ENCODE measurements around the gene EPB41L4B. TPM values are rescaled to one million over a fixed set of nuclear protein-coding genes. Genes with fewer than 3 reads are reported as not detected.
A peak's percentile ranks its signal among the peaks of the same experiment; 100 is the strongest.

Gene EPB41L4B
- total RNA-seq, 1 donor from 2014 or later = 6.8 TPM

DNA sequence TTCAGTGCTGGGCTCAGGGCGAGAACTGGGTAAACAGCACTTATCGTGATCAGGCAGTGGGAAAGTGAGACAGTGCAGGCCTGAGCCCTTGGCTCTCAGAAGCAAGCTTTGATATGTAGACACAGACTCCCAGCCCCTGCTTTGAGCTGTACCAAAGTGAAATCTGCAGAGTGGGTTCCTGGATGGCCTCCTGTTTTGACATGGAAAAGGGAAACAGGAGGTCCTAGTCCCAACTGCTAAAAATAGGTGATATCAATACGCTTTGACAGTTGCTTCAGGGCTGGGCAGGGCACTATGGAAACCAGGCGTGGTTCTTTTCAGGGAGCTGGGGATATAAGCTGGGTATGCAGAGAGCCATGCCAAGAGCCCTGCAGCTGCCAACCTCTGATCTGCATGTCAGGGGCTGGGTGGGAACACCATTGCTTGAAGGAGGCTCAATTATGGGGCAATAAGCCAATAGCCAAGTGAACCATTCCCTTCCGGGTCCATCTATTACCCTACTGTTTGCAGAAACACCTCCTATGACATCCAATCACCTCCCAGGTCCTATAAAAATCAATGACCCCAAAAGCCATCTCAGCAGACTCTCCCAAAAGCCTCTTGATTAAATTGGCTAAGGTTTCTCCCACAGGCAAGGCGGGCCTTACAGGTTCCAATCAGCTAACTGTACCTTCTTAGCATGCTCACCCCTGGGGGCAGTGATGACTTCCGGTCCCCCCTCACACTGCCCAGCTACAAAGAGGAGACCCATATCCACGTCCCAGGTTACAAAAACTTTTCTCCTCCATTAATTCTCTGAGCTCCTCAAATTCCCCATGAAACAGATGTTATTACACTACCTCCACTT, 45.8 kb downstream of the EPB41L4B start:
- Histone ChIP-seq H3K27me3 (ENCODE audit: control insufficient read depth in 3 of 3, insufficient read depth in 3 of 3, low read length in 3 of 3) (no peaks in the 10 kb centered on the region), H3K36me3 (ENCODE audit: control insufficient read depth in 3 of 3, insufficient read depth in 3 of 3, low read length in 3 of 3) (no peaks in the 10 kb centered on the region), H3K4me1 (ENCODE audit: control insufficient read depth in 3 of 3, insufficient read depth in 3 of 3, low read length in 3 of 3) (peaks cover 24 to 66% (median 34%) of the 10 kb centered on the region in 3 donors), H3K9me3 (ENCODE audit: control insufficient read depth in 3 of 3, low read length in 3 of 3) (no peaks in the 10 kb centered on the region), H3K9ac (ENCODE audit: low read depth in 1 of 3, low read length in 3 of 3) (no peak overlapping the region), H3K27ac (ENCODE audit: low read depth, low read length) (peak overlapping the region; percentile 69), H3K4me3 (ENCODE audit: low read length in 3 of 3) (peak overlapping the region in 1 of 3 donors; percentile 33)

DNA sequence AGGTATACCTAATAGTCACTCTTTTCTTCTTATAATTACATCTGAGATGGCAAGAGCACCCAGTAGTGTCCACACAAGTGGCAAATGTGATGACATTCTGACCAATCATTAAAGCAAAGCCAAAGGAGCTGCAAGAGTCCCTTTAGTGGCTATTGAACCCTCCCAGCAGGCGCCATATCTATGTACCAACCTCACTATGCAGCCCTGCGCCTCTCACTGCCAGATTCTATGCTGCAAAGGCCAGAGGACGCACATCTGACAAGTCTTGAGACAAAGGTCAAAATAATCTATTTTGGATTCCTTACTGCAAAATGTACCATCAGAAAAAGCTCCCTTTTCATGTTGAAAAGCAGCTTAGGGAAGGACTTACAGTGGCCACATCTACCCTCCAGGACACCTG, 47.0 kb downstream of the EPB41L4B start:
- Histone ChIP-seq H3K4me1 (ENCODE audit: control insufficient read depth in 3 of 3, insufficient read depth in 3 of 3, low read length in 3 of 3) (peaks cover 24 to 64% (median 34%) of the 10 kb centered on the region in 3 donors), H3K4me3 (ENCODE audit: low read length in 3 of 3) (peak overlapping the region in 1 of 3 donors; percentile 4), H3K9me3 (ENCODE audit: control insufficient read depth in 3 of 3, low read length in 3 of 3) (no peaks in the 10 kb centered on the region), H3K27me3 (ENCODE audit: control insufficient read depth in 3 of 3, insufficient read depth in 3 of 3, low read length in 3 of 3) (no peaks in the 10 kb centered on the region), H3K9ac (ENCODE audit: low read depth in 1 of 3, low read length in 3 of 3) (no peak overlapping the region), H3K27ac (ENCODE audit: low read depth, low read length) (peak overlapping the region; percentile 69), H3K36me3 (ENCODE audit: control insufficient read depth in 3 of 3, insufficient read depth in 3 of 3, low read length in 3 of 3) (no peaks in the 10 kb centered on the region)

DNA sequence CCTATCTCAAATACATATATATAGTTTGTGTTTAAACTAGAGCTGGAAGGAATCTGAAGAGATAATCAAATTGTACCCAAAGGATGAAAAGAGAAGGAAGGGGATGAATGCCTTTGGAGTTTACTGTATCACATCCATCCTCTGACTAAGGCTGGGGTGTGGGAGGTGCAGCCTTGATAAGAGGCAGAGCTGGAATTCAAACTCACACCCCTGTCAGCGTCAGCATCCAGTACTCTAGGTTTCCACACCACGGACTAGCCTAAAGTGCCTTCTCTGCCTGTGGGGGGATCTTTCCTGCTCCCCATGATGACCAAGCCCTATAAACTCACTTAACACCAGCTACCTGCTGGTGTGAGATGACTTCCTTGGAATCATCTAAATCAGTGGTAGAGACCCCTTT, 48.1 kb downstream of the EPB41L4B start:
- Histone ChIP-seq H3K36me3 (ENCODE audit: control insufficient read depth in 3 of 3, insufficient read depth in 3 of 3, low read length in 3 of 3) (no peaks in the 10 kb centered on the region), H3K9me3 (ENCODE audit: control insufficient read depth in 3 of 3, low read length in 3 of 3) (no peaks in the 10 kb centered on the region), H3K4me3 (ENCODE audit: low read length in 3 of 3) (no peak overlapping the region), H3K27me3 (ENCODE audit: control insufficient read depth in 3 of 3, insufficient read depth in 3 of 3, low read length in 3 of 3) (no peaks in the 10 kb centered on the region), H3K9ac (ENCODE audit: low read depth in 1 of 3, low read length in 3 of 3) (no peak overlapping the region), H3K27ac (ENCODE audit: low read depth, low read length) (no peak overlapping the region), H3K4me1 (ENCODE audit: control insufficient read depth in 3 of 3, insufficient read depth in 3 of 3, low read length in 3 of 3) (peaks cover 24 to 54% (median 34%) of the 10 kb centered on the region in 3 donors)

DNA sequence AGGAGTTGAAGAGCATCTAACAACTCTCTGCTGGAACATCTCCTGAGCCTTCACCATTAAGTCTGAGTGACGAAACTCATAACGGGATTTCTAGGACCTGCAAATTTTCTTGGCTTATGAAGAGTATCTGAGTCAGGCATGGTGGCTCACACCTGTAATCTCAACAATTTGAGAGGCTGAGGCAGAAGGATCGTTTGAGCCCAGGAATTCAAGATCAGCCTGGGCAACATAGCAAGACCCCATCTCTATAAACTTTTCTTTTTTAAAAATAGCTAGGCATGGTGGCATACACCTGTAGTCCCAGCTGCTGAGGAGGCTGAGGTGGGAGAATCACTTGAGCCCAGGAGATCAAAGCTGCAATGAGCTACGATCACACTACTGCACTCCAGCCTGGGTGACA, 48.8 kb downstream of the EPB41L4B start:
- H3K27ac ChIP-seq (ENCODE audit: low read depth, low read length) = peak overlapping the region; percentile 28
- H3K27me3 ChIP-seq (ENCODE audit: control insufficient read depth in 3 of 3, insufficient read depth in 3 of 3, low read length in 3 of 3) = no peaks in the 10 kb centered on the region
- peaks cover 20 to 47% (median 28%) of the 10 kb centered on the region in 3 donors for H3K4me1 ChIP-seq (ENCODE audit: control insufficient read depth in 3 of 3, insufficient read depth in 3 of 3, low read length in 3 of 3)
- H3K9ac ChIP-seq (ENCODE audit: low read depth in 1 of 3, low read length in 3 of 3) = peak overlapping the region in 1 of 3 donors; percentile 41
- H3K4me3 ChIP-seq (ENCODE audit: low read length in 3 of 3) = no peak overlapping the region
- no peaks in the 10 kb centered on the region for H3K36me3 ChIP-seq (ENCODE audit: control insufficient read depth in 3 of 3, insufficient read depth in 3 of 3, low read length in 3 of 3)
- H3K9me3 ChIP-seq (ENCODE audit: control insufficient read depth in 3 of 3, low read length in 3 of 3) = no peaks in the 10 kb centered on the region

DNA sequence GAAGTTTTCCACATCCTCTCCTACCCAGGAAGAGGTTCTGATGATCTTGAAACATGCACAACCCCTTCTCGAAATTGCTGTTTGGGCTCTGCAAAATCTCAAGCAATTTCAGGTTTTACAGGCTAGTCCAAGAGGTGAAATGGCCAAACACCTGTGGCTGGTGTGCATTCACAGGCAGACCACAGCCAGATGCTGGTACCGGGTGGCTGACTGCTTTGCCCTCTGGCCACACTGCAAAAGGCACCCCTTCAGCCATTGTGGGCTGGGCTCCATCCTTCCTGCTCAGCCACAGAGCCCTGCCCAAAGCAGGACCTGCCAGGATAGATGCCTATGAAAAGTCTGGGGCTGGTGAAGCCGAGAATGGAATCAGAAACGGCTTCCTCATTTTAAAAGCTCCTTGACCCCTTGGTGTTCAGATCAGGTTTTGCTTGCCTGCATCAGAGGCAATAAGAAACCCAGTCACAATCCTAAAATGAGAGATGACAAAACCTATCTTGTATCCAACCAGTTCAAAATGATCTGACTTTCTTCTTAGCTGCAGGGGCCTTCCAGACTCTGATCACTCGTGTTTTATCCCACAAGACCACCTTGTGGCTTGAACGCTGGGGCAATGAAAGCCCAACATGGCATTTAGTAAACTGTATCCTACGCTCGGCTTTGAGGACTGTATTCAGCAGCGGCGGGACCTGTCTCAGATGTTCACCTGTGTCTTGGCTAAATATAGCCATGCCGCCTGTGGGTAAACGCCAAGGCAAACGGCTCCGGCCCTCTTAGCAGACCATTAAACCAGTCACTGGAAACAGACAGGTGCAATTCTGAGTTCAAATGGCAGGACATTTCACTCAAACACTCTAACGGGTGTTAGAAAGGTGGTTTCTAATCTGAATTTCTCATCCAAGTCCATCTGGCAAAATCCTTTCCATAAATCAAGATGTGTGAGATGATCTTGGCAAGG, 49.6 kb downstream of the EPB41L4B start:
- Histone ChIP-seq H3K4me1 (ENCODE audit: control insufficient read depth in 3 of 3, insufficient read depth in 3 of 3, low read length in 3 of 3) (peaks cover 20 to 40% (median 23%) of the 10 kb centered on the region in 3 donors), H3K36me3 (ENCODE audit: control insufficient read depth in 3 of 3, insufficient read depth in 3 of 3, low read length in 3 of 3) (no peaks in the 10 kb centered on the region), H3K9ac (ENCODE audit: low read depth in 1 of 3, low read length in 3 of 3) (peak overlapping the region in 2 of 3 donors; percentile 41 to 51), H3K27me3 (ENCODE audit: control insufficient read depth in 3 of 3, insufficient read depth in 3 of 3, low read length in 3 of 3) (no peaks in the 10 kb centered on the region), H3K4me3 (ENCODE audit: low read length in 3 of 3) (peak overlapping the region in 1 of 3 donors; percentile 21), H3K27ac (ENCODE audit: low read depth, low read length) (peak overlapping the region; percentile 28), H3K9me3 (ENCODE audit: control insufficient read depth in 3 of 3, low read length in 3 of 3) (no peaks in the 10 kb centered on the region)

DNA sequence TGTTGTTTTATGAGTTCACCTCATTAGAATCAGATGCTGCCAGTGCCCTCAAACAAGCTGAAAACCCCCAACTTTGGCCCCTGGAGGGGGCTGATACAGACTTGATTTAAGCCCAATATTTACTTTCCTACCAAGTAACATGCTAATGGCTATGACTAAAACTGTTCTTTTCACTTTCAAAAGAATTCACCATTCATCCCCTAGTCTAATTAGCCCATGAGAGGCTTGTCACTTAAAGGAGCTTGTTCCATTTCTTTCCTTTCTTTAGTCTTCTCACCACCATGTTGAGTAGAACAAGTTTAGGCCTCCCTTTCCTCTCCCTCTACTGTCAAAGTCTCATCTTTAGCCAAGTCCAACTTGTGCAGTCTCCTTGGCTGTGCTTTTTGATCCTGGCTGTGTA, 50.4 kb downstream of the EPB41L4B start:
- Histone ChIP-seq H3K4me3 (ENCODE audit: low read length in 3 of 3) (no peak overlapping the region), H3K27me3 (ENCODE audit: control insufficient read depth in 3 of 3, insufficient read depth in 3 of 3, low read length in 3 of 3) (no peaks in the 10 kb centered on the region), H3K36me3 (ENCODE audit: control insufficient read depth in 3 of 3, insufficient read depth in 3 of 3, low read length in 3 of 3) (no peaks in the 10 kb centered on the region), H3K4me1 (ENCODE audit: control insufficient read depth in 3 of 3, insufficient read depth in 3 of 3, low read length in 3 of 3) (peaks cover 17 to 37% (median 21%) of the 10 kb centered on the region in 3 donors), H3K9me3 (ENCODE audit: control insufficient read depth in 3 of 3, low read length in 3 of 3) (no peaks in the 10 kb centered on the region), H3K27ac (ENCODE audit: low read depth, low read length) (no peak overlapping the region), H3K9ac (ENCODE audit: low read depth in 1 of 3, low read length in 3 of 3) (no peak overlapping the region)

DNA sequence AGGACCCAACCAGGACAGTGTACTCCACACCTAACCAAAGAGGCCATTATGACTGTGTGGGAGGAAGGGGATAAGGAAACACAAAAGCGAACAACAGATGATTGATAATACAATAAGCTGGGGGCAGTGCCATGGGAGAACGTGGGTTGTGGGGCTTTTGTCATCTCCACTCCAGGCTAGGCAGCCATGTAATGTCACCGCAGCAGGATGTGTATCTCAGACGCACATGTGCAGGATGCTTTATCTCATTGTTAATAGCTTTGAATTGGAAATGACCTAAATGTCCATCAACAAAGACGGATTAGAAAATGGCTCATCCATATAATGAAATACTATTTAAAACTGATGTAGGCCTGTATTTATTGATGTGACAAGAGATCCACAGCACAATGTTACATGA, 51.0 kb downstream of the EPB41L4B start:
- Histone ChIP-seq H3K36me3 (ENCODE audit: control insufficient read depth in 3 of 3, insufficient read depth in 3 of 3, low read length in 3 of 3) (no peaks in the 10 kb centered on the region), H3K4me1 (ENCODE audit: control insufficient read depth in 3 of 3, insufficient read depth in 3 of 3, low read length in 3 of 3) (peaks cover 12 to 31% (median 15%) of the 10 kb centered on the region in 3 donors), H3K27ac (ENCODE audit: low read depth, low read length) (no peak overlapping the region), H3K27me3 (ENCODE audit: control insufficient read depth in 3 of 3, insufficient read depth in 3 of 3, low read length in 3 of 3) (peaks cover 0 to 3% (median 0%) of the 10 kb centered on the region in 3 donors), H3K9me3 (ENCODE audit: control insufficient read depth in 3 of 3, low read length in 3 of 3) (no peaks in the 10 kb centered on the region), H3K9ac (ENCODE audit: low read depth in 1 of 3, low read length in 3 of 3) (no peak overlapping the region), H3K4me3 (ENCODE audit: low read length in 3 of 3) (no peak overlapping the region)

DNA sequence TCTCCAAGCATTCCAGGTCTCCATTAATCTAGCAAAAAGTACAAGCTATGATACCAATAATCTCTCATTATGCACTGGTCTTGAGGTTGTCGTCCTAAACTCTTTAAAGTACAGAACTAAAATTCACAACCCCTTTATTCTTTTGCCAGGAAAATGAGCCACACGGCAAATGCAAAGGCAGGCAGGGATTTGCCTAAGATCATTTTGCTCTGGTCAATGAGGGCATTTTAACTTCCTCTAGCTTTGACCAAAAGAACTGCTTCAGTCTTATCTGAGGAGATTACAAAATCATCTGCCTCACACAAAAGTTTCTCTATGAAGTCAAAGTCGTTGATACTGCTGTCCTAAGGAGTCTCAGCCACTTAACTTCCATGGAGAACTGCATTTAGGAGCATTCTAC, 51.8 kb downstream of the EPB41L4B start:
- Histone ChIP-seq H3K9me3 (ENCODE audit: control insufficient read depth in 3 of 3, low read length in 3 of 3) (no peaks in the 10 kb centered on the region), H3K27ac (ENCODE audit: low read depth, low read length) (no peak overlapping the region), H3K36me3 (ENCODE audit: control insufficient read depth in 3 of 3, insufficient read depth in 3 of 3, low read length in 3 of 3) (no peaks in the 10 kb centered on the region), H3K4me3 (ENCODE audit: low read length in 3 of 3) (no peak overlapping the region), H3K4me1 (ENCODE audit: control insufficient read depth in 3 of 3, insufficient read depth in 3 of 3, low read length in 3 of 3) (peaks cover 8 to 24% (median 8%) of the 10 kb centered on the region in 3 donors), H3K27me3 (ENCODE audit: control insufficient read depth in 3 of 3, insufficient read depth in 3 of 3, low read length in 3 of 3) (peaks cover 0 to 3% (median 0%) of the 10 kb centered on the region in 3 donors), H3K9ac (ENCODE audit: low read depth in 1 of 3, low read length in 3 of 3) (no peak overlapping the region)

DNA sequence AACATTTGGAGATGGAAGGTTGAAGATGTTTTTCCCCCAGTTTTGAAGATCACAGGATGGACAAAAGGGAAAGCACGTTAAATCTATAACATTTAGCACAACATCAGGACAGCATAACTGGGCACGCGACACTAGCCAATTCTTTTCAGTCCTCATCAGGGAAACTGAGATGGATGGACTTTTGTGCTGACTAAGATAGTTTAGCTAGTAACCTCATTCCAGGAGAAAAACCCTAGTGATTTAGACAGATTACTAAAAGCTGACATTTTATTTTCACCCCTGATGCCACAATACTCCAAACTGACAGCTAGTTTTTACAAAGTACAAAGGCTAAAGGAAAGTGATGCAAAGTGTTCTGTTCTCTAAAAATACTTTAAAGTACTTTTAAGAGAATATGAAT, 53.3 kb downstream of the EPB41L4B start:
- no peaks in the 10 kb centered on the region for H3K9me3 ChIP-seq (ENCODE audit: control insufficient read depth in 3 of 3, low read length in 3 of 3)
- H3K9ac ChIP-seq (ENCODE audit: low read depth in 1 of 3, low read length in 3 of 3) = no peak overlapping the region
- H3K27me3 ChIP-seq (ENCODE audit: control insufficient read depth in 3 of 3, insufficient read depth in 3 of 3, low read length in 3 of 3) = peaks cover 0 to 3% (median 0%) of the 10 kb centered on the region in 3 donors
- peaks cover 5 to 21% (median 13%) of the 10 kb centered on the region in 3 donors for H3K4me1 ChIP-seq (ENCODE audit: control insufficient read depth in 3 of 3, insufficient read depth in 3 of 3, low read length in 3 of 3)
- H3K4me3 ChIP-seq (ENCODE audit: low read length in 3 of 3) = no peak overlapping the region
- H3K27ac ChIP-seq (ENCODE audit: low read depth, low read length) = no peak overlapping the region
- no peaks in the 10 kb centered on the region for H3K36me3 ChIP-seq (ENCODE audit: control insufficient read depth in 3 of 3, insufficient read depth in 3 of 3, low read length in 3 of 3)
